GM23338 (cell line): ENCODE measurements around the gene TMEM86A. TPM values are rescaled to one million over a fixed set of nuclear protein-coding genes. Genes with fewer than 3 reads are reported as not detected.

Experiments used
- ATAC-seq: fragments of 200-7000 bp; cut with Tn5 transposase; 3 replicates; pipeline ENCODE4 v1.9.1; 2020
- DNase-seq: peaks from one replicate; pipeline ENCODE4 v3.0.0-alpha.2; 2015; ENCODE audit warnings: low spot score
- H2AFZ ChIP-seq: fragments of 200-600 bp; sonication (generic); 2 replicates; pipeline ENCODE4 v1.8.0; 2016; ENCODE audit warnings: antibody characterized with exemption, mild to moderate bottlenecking, moderate library complexity
- H3F3A ChIP-seq: fragments of 200-600 bp; sonication (generic); replicated peaks from 2 replicates; pipeline ENCODE4 v1.8.0; 2017; ENCODE audit warnings: antibody characterized with exemption, mixed run types, low read depth
- H3K27ac ChIP-seq: fragments of 200-600 bp; sonication (generic); 2 replicates; pipeline ENCODE4 v1.6.1; 2016; ENCODE audit warnings: low read depth
- H3K27me3 ChIP-seq: fragments of 200-600 bp; sonication (generic); 2 replicates; pipeline ENCODE4 v1.8.0; 2016; ENCODE audit warnings: mild to moderate bottlenecking, mixed run types, moderate library complexity; ENCODE audit not compliant: insufficient read depth
- H3K36me3 ChIP-seq: fragments of 200-600 bp; sonication (generic); 2 replicates; pipeline ENCODE4 v1.8.0; 2016; ENCODE audit warnings: mild to moderate bottlenecking; ENCODE audit not compliant: insufficient read depth
- H3K4me1 ChIP-seq: fragments of 200-600 bp; sonication (generic); 2 replicates; pipeline ENCODE4 v1.8.0; 2016; ENCODE audit warnings: mild to moderate bottlenecking, moderate library complexity; ENCODE audit not compliant: insufficient read depth
- H3K4me2 ChIP-seq: fragments of 200-600 bp; sonication (generic); 2 replicates; pipeline ENCODE4 v1.7.1; 2017; ENCODE audit warnings: mixed run types
- H3K4me3 ChIP-seq: fragments of 200-600 bp; sonication (generic); 2 replicates; pipeline ENCODE4 v1.6.1; 2016; ENCODE audit warnings: mixed run types
- H3K79me2 ChIP-seq: fragments of 200-600 bp; sonication (generic); replicated peaks from 2 replicates; pipeline ENCODE4 v1.8.0; 2017; ENCODE audit warnings: mild to moderate bottlenecking; ENCODE audit not compliant: insufficient read depth
- H3K9me2 ChIP-seq: fragments of 200-600 bp; sonication (generic); 2 replicates; pipeline ENCODE4 v1.8.0; 2017; ENCODE audit not compliant: insufficient read depth
- H4K20me1 ChIP-seq: fragments of 200-600 bp; sonication (generic); replicated peaks from 2 replicates; pipeline ENCODE4 v1.8.0; 2017; ENCODE audit warnings: mild to moderate bottlenecking; ENCODE audit not compliant: insufficient read depth
- H3K27ac Mint-ChIP-seq: 2 replicates; pipeline ENCODE4 v1.8.0; 2020; ENCODE audit warnings: inconsistent platforms, mild to moderate bottlenecking, moderate library complexity, mixed read lengths
- H3K27me3 Mint-ChIP-seq: 3 replicates; pipeline ENCODE4 v1.8.0; 2022; ENCODE audit warnings: low read depth, mild to moderate bottlenecking, moderate library complexity, mixed read lengths, inconsistent platforms; ENCODE audit not compliant: insufficient read depth, poor library complexity
- H3K36me3 Mint-ChIP-seq: 3 replicates; pipeline ENCODE4 v1.8.0; 2021; ENCODE audit warnings: low read depth, mild to moderate bottlenecking, inconsistent platforms, moderate library complexity, mixed read lengths
- H3K4me1 Mint-ChIP-seq: 3 replicates; pipeline ENCODE4 v1.8.0; 2020; ENCODE audit warnings: mild to moderate bottlenecking, inconsistent platforms, mixed read lengths
- H3K4me3 Mint-ChIP-seq: 3 replicates; pipeline ENCODE4 v1.8.0; 2021; ENCODE audit warnings: moderate library complexity, mild to moderate bottlenecking, inconsistent platforms, mixed read lengths
- H3K9me3 Mint-ChIP-seq: 3 replicates; pipeline ENCODE4 v1.8.0; 2020; ENCODE audit warnings: moderate library complexity, mild to moderate bottlenecking, inconsistent platforms, mixed read lengths
- CREB1 ChIP-seq: fragments of 250-450 bp; sonication (Bioruptor Pico); IDR thresholded peaks from 2 replicates; pipeline ENCODE4 v1.5.0; 2020; ENCODE audit warnings: low read depth, mild to moderate bottlenecking, moderate library complexity
- EZH2 ChIP-seq: fragments of 200-600 bp; sonication (generic); IDR thresholded peaks from one replicate; pipeline ENCODE4 v1.8.0; 2017; ENCODE audit warnings: antibody characterized with exemption, mild to moderate bottlenecking, low read depth; ENCODE audit not compliant: unreplicated experiment
- EZH2phosphoT487 ChIP-seq: fragments of 200-600 bp; sonication (generic); IDR thresholded peaks from one replicate; pipeline ENCODE4 v1.8.1; 2018; ENCODE audit warnings: antibody characterized with exemption; ENCODE audit not compliant: unreplicated experiment
- JUNB ChIP-seq: IDR thresholded peaks from one replicate; pipeline ENCODE4 v1.6.1; 2016; ENCODE audit warnings: antibody characterized with exemption; ENCODE audit not compliant: unreplicated experiment
- NANOG ChIP-seq: IDR thresholded peaks from 2 replicates; pipeline ENCODE4 v1.6.1; 2016; ENCODE audit warnings: antibody characterized with exemption, borderline replicate concordance
- POLR2AphosphoS5 ChIP-seq: IDR thresholded peaks from 2 replicates; pipeline ENCODE4 v1.6.1; 2016; ENCODE audit warnings: antibody characterized with exemption, low read depth
- STAT1 ChIP-seq: IDR thresholded peaks from one replicate; pipeline ENCODE4 v1.6.1; 2016; ENCODE audit warnings: antibody characterized with exemption; ENCODE audit not compliant: unreplicated experiment
- ZNF114 ChIP-seq: fragments of 250-450 bp; sonication (Bioruptor Pico); IDR thresholded peaks from 2 replicates; pipeline ENCODE4 v1.5.0; 2020; ENCODE audit warnings: mild to moderate bottlenecking, moderate library complexity
- ZNF331 ChIP-seq: fragments of 250-450 bp; sonication (Bioruptor Pico); IDR thresholded peaks from 2 replicates; pipeline ENCODE4 v1.5.0; 2020; ENCODE audit warnings: low read depth, mild to moderate bottlenecking, moderate library complexity
- polyA plus RNA-seq: library from polyadenylated mRNA; unstranded; fragments of >200 nt; fragmentation: Nextera tagmentation; extraction: Ambion mirVana; gene quantifications from 2 replicates; pipeline ENCODE4 v1.2.1, GENCODE V29; 2016
- total RNA-seq: library from RNA; depleted of rRNA; stranded (reverse); fragments of >200 nt; shearing (Covaris generic); gene quantifications from 2 replicates; pipeline ENCODE4 v1.2.3, GENCODE V29; 2014
- TF ChIP-seq, protein P1 (sequence below): IDR thresholded peaks from 2 replicates; pipeline ENCODE4 v1.6.1; 2016; ENCODE audit warnings: antibody characterized with exemption
- TF ChIP-seq, protein P2 (sequence below): fragments of 250-450 bp; sonication (Bioruptor Pico); IDR thresholded peaks from 2 replicates; pipeline ENCODE4 v1.5.0; 2020; ENCODE audit warnings: mild to moderate bottlenecking, moderate library complexity
- TF ChIP-seq, protein P3 (sequence below): IDR thresholded peaks from one replicate; pipeline ENCODE4 v1.6.1; 2018; ENCODE audit warnings: antibody characterized with exemption; ENCODE audit not compliant: unreplicated experiment
- TF ChIP-seq, protein P4 (sequence below), 2 experiments: fragments of 200-600 bp in 1 of 2; sonication (generic) in 1 of 2; conservative IDR thresholded peaks; 2 replicates each; pipeline versions ENCODE4 v1.5.1 to v1.6.1; 2016 to 2017; ENCODE audit warnings: antibody characterized with exemption in 2 of 2, low read depth in 2 of 2, mild to moderate bottlenecking in 2 of 2, moderate library complexity in 1 of 2

Gene TMEM86A
- total and polyA plus RNA-seq, 2 experiments from 2014 or later = 0.45 to 0.91 TPM

DNA sequence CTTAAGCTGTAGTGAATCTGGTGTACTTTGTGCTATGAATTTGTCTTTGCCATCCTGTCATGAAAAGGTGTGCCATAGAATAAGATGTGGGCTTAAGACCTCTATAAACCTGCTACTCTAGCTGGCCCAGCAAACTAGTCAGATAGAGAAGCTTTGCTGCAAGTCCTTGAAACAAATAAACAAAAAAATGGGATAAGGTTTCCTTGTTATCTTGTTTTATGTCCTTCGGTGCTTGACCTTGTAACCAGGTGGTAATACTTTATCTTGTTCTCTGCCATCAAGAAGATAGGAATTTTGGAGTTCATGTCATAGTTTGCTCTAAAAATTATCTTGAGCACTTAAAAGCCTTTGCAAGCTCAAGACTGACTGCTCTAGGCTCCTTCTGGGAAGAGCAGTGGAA lies 14.3 kb upstream of the TMEM86A start:
- H3K9me2 ChIP-seq = no peaks in the 10 kb centered on the region
- H3K27ac Mint-ChIP-seq = no peak overlapping the region
- no peaks in the 10 kb centered on the region for H3K4me1 ChIP-seq
- no peak overlapping the region for H3K27ac ChIP-seq
- no peaks in the 10 kb centered on the region for H3K36me3 Mint-ChIP-seq
- no peaks in the 10 kb centered on the region for H3K79me2 ChIP-seq
- DNase-seq (no peak), ATAC-seq (no peak)
- TF ChIP-seq ZNF114 (CRISPR knock-in tag) (no peak), EZH2phosphoT487 (no peak), NANOG (no peak), STAT1 (no peak), EZH2 (no peak), JUNB (no peak), POLR2AphosphoS5 (no peak), CREB1 (CRISPR knock-in tag) (no peak), ZNF331 (CRISPR knock-in tag) (no peak)
- TF ChIP-seq, protein P1, sequence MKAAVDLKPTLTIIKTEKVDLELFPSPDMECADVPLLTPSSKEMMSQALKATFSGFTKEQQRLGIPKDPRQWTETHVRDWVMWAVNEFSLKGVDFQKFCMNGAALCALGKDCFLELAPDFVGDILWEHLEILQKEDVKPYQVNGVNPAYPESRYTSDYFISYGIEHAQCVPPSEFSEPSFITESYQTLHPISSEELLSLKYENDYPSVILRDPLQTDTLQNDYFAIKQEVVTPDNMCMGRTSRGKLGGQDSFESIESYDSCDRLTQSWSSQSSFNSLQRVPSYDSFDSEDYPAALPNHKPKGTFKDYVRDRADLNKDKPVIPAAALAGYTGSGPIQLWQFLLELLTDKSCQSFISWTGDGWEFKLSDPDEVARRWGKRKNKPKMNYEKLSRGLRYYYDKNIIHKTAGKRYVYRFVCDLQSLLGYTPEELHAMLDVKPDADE = no peak
- TF ChIP-seq, protein P2, sequence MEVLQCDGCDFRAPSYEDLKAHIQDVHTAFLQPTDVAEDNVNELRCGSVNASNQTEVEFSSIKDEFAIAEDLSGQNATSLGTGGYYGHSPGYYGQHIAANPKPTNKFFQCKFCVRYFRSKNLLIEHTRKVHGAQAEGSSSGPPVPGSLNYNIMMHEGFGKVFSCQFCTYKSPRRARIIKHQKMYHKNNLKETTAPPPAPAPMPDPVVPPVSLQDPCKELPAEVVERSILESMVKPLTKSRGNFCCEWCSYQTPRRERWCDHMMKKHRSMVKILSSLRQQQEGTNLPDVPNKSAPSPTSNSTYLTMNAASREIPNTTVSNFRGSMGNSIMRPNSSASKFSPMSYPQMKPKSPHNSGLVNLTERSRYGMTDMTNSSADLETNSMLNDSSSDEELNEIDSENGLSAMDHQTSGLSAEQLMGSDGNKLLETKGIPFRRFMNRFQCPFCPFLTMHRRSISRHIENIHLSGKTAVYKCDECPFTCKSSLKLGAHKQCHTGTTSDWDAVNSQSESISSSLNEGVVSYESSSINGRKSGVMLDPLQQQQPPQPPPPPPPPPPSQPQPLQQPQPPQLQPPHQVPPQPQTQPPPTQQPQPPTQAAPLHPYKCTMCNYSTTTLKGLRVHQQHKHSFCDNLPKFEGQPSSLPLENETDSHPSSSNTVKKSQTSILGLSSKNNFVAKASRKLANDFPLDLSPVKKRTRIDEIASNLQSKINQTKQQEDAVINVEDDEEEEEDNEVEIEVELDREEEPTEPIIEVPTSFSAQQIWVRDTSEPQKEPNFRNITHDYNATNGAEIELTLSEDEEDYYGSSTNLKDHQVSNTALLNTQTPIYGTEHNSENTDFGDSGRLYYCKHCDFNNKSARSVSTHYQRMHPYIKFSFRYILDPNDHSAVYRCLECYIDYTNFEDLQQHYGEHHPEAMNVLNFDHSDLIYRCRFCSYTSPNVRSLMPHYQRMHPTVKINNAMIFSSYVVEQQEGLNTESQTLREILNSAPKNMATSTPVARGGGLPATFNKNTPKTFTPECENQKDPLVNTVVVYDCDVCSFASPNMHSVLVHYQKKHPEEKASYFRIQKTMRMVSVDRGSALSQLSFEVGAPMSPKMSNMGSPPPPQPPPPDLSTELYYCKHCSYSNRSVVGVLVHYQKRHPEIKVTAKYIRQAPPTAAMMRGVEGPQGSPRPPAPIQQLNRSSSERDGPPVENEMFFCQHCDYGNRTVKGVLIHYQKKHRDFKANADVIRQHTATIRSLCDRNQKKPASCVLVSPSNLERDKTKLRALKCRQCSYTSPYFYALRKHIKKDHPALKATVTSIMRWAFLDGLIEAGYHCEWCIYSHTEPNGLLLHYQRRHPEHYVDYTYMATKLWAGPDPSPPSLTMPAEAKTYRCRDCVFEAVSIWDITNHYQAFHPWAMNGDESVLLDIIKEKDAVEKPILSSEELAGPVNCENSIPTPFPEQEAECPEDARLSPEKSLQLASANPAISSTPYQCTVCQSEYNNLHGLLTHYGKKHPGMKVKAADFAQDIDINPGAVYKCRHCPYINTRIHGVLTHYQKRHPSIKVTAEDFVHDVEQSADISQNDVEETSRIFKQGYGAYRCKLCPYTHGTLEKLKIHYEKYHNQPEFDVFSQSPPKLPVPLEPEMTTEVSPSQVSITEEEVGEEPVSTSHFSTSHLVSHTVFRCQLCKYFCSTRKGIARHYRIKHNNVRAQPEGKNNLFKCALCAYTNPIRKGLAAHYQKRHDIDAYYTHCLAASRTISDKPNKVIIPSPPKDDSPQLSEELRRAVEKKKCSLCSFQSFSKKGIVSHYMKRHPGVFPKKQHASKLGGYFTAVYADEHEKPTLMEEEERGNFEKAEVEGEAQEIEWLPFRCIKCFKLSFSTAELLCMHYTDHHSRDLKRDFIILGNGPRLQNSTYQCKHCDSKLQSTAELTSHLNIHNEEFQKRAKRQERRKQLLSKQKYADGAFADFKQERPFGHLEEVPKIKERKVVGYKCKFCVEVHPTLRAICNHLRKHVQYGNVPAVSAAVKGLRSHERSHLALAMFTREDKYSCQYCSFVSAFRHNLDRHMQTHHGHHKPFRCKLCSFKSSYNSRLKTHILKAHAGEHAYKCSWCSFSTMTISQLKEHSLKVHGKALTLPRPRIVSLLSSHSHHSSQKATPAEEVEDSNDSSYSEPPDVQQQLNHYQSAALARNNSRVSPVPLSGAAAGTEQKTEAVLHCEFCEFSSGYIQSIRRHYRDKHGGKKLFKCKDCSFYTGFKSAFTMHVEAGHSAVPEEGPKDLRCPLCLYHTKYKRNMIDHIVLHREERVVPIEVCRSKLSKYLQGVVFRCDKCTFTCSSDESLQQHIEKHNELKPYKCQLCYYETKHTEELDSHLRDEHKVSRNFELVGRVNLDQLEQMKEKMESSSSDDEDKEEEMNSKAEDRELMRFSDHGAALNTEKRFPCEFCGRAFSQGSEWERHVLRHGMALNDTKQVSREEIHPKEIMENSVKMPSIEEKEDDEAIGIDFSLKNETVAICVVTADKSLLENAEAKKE (CRISPR knock-in tag) = no peak
- TF ChIP-seq, protein P3, sequence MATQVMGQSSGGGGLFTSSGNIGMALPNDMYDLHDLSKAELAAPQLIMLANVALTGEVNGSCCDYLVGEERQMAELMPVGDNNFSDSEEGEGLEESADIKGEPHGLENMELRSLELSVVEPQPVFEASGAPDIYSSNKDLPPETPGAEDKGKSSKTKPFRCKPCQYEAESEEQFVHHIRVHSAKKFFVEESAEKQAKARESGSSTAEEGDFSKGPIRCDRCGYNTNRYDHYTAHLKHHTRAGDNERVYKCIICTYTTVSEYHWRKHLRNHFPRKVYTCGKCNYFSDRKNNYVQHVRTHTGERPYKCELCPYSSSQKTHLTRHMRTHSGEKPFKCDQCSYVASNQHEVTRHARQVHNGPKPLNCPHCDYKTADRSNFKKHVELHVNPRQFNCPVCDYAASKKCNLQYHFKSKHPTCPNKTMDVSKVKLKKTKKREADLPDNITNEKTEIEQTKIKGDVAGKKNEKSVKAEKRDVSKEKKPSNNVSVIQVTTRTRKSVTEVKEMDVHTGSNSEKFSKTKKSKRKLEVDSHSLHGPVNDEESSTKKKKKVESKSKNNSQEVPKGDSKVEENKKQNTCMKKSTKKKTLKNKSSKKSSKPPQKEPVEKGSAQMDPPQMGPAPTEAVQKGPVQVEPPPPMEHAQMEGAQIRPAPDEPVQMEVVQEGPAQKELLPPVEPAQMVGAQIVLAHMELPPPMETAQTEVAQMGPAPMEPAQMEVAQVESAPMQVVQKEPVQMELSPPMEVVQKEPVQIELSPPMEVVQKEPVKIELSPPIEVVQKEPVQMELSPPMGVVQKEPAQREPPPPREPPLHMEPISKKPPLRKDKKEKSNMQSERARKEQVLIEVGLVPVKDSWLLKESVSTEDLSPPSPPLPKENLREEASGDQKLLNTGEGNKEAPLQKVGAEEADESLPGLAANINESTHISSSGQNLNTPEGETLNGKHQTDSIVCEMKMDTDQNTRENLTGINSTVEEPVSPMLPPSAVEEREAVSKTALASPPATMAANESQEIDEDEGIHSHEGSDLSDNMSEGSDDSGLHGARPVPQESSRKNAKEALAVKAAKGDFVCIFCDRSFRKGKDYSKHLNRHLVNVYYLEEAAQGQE = no peak
- TF ChIP-seq, protein P4, sequence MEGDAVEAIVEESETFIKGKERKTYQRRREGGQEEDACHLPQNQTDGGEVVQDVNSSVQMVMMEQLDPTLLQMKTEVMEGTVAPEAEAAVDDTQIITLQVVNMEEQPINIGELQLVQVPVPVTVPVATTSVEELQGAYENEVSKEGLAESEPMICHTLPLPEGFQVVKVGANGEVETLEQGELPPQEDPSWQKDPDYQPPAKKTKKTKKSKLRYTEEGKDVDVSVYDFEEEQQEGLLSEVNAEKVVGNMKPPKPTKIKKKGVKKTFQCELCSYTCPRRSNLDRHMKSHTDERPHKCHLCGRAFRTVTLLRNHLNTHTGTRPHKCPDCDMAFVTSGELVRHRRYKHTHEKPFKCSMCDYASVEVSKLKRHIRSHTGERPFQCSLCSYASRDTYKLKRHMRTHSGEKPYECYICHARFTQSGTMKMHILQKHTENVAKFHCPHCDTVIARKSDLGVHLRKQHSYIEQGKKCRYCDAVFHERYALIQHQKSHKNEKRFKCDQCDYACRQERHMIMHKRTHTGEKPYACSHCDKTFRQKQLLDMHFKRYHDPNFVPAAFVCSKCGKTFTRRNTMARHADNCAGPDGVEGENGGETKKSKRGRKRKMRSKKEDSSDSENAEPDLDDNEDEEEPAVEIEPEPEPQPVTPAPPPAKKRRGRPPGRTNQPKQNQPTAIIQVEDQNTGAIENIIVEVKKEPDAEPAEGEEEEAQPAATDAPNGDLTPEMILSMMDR (conservative IDR thresholded peaks at IDR 0.05; ENCODE audit: low read depth in 2 of 2) = no peak
- H3K27me3 ChIP-seq = no peaks in the 10 kb centered on the region
- H3K4me3 Mint-ChIP-seq = no peak overlapping the region
- no peaks in the 10 kb centered on the region; the same call in 2 of the 3 replicates for H3K9me3 Mint-ChIP-seq
- H3K27me3 Mint-ChIP-seq = peaks cover 2% of the 10 kb centered on the region
- H4K20me1 ChIP-seq = no peaks in the 10 kb centered on the region
- no peaks in the 10 kb centered on the region for H3F3A ChIP-seq
- H3K4me2 ChIP-seq = no peak overlapping the region
- H3K36me3 ChIP-seq = no peaks in the 10 kb centered on the region
- H2AFZ ChIP-seq = peak overlapping the region; percentile 29; the same call in 1 of the 2 replicates
- no peak overlapping the region for H3K4me3 ChIP-seq
- peaks cover 9% of the 10 kb centered on the region for H3K4me1 Mint-ChIP-seq
